Heart left ventricle (tissue), 13 donors: ENCODE measurements around the gene LACTBL1.

Experiments
- CTCF ChIP-seq, 12 donors: fragments of 200-600 bp; sonication (generic) in 4 of 12; IDR thresholded peaks; one replicate each; pipeline versions ENCODE4 v1.5.0 to v1.8.0; 2018 to 2022; ENCODE audit warnings: antibody characterized with exemption in 12 of 12, mild to moderate bottlenecking in 5 of 12
- POLR2A ChIP-seq, 2 donors: fragments of 450-650 bp; IDR thresholded peaks; one replicate each; pipeline ENCODE4 v1.6.1; 2017; ENCODE audit warnings: antibody characterized with exemption in 2 of 2, mild to moderate bottlenecking in 2 of 2, moderate library complexity in 2 of 2
- donor health status: ischemic (EF 13 %, LVEDD 7.1; RV severe dilation, severe dysfunction).
- donor health status: DM: no; HTN: yes; CAD: no.
- donor health status: DM: no; HTN: no; CAD: no.
- donor health status: ischemic (EF 25% LVEDD 6.9; RV normal size, moderate dysfunction).
- donor health status: ischemic (EF 25% LVEDD 5.7; RV mildly dilated, moderate dysfunction).
- donor health status: ischemic (EF 35%, LVEDD 5.7; RV mildly dilated, moderate dysfunction).
- donor health status: nonischemic (EF 11% LVEDD 7.7; RV severe dilation, severe dysfunction).
- donor health status: DM: yes; HTN: yes; CAD: no.
- donor health status: PGD.
- donor health status: ischemic (EF 29% LVEDD 5.4; RV normal size, mild dysfunction).
- donor health status: nonischemic (EF 23%, LVEDD 6.1; RV moderate dilation, normal function).

GRCh38 chr1:22978299-22978698 is 5.6 kb upstream of the LACTBL1 start:
- TF ChIP-seq CTCF (IDR thresholded peaks at IDR 0.05) (no peak), POLR2A (IDR thresholded peaks at IDR 0.05) (no peak)
